Left ventricle myocardium inferior (tissue), 1 donor: ENCODE data around the gene RAC2. TPM values are rescaled to one million over a fixed set of nuclear protein-coding genes. Genes with fewer than 3 reads are reported as not detected.

Source experiments
- DNase-seq: peaks from one replicate; pipeline ENCODE4 v3.0.0-alpha.2; 2020
- H3K27ac ChIP-seq: fragments of 200-600 bp; replicated peaks from 2 replicates; pipeline ENCODE4 v1.8.0; 2021
- H3K27me3 ChIP-seq: fragments of 200-600 bp; 2 replicates; pipeline ENCODE4 v1.8.0; 2021; ENCODE audit warnings: low read depth
- H3K36me3 ChIP-seq: fragments of 200-600 bp; 2 replicates; pipeline ENCODE4 v1.8.0; 2021
- H3K4me1 ChIP-seq: fragments of 200-600 bp; 2 replicates; pipeline ENCODE4 v1.8.0; 2021
- H3K4me3 ChIP-seq: fragments of 200-600 bp; 2 replicates; pipeline ENCODE4 v1.8.0; 2021; ENCODE audit warnings: mild to moderate bottlenecking, moderate library complexity
- H3K9me3 ChIP-seq: fragments of 200-600 bp; replicated peaks from 2 replicates; pipeline ENCODE4 v1.8.0; 2021
- intact Hi-C: fragments of 100-400 bp; cut with micrococcal nuclease; formaldehyde crosslinking; loops from one replicate; pipeline ENCODE4 v1.11.0; 2022
- total RNA-seq: library from RNA; stranded (reverse); fragmentation: NEBNext Ultra II Directional; extraction: Animal tissue kit (Norgen Biotek cat#: 25700); gene quantifications from one replicate; pipeline ENCODE4 v1.2.1, GENCODE V29; 2021
- TF ChIP-seq, protein P1 (sequence below): fragments of 200-600 bp; IDR thresholded peaks from 2 replicates; pipeline ENCODE4 v1.8.0; 2021; ENCODE audit warnings: antibody characterized with exemption, mild to moderate bottlenecking, borderline replicate concordance
- donor health status: DM: no; HTN: yes; CAD: no; lungs with severe emphysema.

RAC2 gene
- total RNA-seq, 1 donor from 2014 or later, result 1.8 TPM

DNA sequence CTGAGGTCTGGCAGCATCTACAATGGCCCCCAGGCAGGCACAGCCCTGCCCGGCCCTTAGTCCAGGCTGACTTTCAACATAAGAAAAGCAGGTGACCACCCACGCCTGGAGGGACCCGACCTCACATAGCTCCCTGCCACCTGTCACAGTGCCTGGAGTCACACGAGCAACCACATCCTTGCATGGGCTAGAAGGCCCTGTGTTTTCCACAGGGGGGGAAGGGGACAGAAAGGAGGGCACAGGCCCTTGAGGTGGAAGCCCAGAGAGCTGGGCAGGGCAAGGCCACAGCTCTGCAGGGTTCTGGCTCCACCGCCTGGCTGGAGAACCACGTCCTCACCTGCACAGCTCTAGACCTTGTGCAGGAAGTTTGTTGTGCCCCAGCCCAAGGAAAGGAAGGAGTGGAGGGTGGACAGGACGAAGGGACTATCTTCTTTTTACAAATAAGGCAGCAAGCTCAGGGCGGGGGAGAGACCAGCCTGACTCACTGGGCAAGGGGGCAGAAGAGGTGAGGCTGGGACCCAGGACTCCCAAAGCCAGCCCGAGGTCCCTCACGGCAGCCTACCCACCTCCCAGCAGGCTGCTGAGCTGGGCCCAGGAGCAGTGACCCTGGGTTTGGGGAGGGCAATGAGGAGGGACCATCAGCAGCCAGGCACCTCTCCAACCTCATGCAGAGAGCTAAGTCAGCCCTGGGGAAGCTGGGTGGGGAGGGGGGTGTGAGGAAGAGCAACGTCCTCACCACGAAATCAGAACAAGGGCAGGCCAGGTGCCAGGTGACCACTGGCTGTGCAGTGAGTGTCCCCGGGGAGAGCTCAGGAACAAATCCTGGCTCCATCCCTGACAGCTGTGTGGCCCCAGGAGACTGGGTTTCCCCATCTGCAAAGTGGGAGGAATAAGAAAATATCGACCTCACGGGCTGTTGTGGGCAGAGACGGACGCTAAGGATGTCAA, 60.4 kb downstream of the RAC2 start:
- intact Hi-C loops, result no loop called here
- Histone ChIP-seq H3K36me3 (no peaks in the 10 kb centered on the region), H3K9me3 (no peaks in the 10 kb centered on the region), H3K27me3 (no peaks in the 10 kb centered on the region), H3K4me1 (peaks cover 55% of the 10 kb centered on the region), H3K4me3 (no peak overlapping the region), H3K27ac (no peak overlapping the region)
- DNase-seq, result peak; percentile 26
- TF ChIP-seq, protein P1, sequence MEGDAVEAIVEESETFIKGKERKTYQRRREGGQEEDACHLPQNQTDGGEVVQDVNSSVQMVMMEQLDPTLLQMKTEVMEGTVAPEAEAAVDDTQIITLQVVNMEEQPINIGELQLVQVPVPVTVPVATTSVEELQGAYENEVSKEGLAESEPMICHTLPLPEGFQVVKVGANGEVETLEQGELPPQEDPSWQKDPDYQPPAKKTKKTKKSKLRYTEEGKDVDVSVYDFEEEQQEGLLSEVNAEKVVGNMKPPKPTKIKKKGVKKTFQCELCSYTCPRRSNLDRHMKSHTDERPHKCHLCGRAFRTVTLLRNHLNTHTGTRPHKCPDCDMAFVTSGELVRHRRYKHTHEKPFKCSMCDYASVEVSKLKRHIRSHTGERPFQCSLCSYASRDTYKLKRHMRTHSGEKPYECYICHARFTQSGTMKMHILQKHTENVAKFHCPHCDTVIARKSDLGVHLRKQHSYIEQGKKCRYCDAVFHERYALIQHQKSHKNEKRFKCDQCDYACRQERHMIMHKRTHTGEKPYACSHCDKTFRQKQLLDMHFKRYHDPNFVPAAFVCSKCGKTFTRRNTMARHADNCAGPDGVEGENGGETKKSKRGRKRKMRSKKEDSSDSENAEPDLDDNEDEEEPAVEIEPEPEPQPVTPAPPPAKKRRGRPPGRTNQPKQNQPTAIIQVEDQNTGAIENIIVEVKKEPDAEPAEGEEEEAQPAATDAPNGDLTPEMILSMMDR, result no peak

DNA sequence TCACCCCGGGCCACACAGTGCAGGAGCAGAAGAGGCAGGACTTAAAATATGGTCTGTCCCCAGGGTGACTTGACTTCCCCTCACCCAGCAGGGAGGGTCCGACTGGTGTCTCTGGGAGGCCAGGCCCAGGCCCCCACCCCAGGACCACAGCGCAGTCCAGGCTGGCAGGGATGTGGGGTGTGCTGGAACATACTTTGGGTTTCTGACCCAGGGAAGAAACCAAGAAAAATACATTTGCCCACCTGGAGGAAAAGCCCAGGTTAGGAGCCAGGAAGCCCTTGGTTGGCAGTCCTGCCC, 61.2 kb downstream of the RAC2 start:
- TF ChIP-seq, protein P1, result no peak
- no peak for DNase-seq
- intact Hi-C loops, result no loop called here
- H3K9me3 ChIP-seq, result no peaks in the 10 kb centered on the region
- no peaks in the 10 kb centered on the region for H3K36me3 ChIP-seq
- no peaks in the 10 kb centered on the region for H3K27me3 ChIP-seq
- peaks cover 55% of the 10 kb centered on the region for H3K4me1 ChIP-seq
- no peak overlapping the region for H3K4me3 ChIP-seq
- no peak overlapping the region for H3K27ac ChIP-seq

DNA sequence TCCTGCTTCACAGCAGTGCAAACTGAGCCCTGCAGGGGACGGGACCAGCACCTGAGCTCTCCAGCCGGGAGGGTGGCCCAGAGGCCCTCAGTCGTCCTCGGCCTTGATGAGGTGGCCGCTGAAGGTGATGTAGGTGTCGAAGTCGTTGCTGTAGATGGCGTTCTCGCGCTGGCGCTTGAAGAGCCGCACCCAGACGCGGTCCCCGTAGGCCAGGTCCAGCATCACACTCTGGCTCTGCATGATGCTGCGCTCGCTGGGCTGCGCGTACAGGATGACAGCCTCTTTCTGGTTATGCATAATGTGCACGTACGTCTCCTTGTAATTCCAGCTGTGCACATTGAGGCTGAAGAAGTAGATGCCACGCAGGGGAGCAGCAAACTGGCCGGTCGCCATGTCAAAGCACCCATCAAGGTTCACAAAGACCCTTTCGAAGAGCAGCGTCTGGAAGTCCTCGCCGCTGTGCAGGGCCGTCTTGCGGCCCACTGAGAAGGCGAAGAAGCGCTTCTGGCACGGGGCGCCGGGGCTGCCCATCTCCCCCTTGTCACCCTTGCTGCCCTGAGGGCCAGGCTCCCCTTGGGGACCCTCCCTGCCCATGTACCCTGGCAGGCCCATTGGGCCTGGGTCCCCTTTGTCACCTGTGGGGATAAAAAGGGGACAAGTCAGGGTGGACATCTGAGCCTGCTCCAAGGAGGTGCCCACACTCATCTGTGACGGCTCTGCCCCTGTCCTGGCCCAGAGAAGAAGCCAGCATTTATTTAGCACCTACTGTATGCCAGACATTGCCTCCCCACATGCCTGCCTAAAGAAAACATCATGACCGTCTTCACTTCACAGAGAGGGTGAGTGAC, 61.7 kb downstream of the RAC2 start:
- peak; percentile 10 for DNase-seq
- no peak overlapping the region for H3K27ac ChIP-seq
- peaks cover 55% of the 10 kb centered on the region for H3K4me1 ChIP-seq
- no peaks in the 10 kb centered on the region for H3K27me3 ChIP-seq
- no peaks in the 10 kb centered on the region for H3K36me3 ChIP-seq
- TF ChIP-seq, protein P1, result no peak
- H3K9me3 ChIP-seq, result no peaks in the 10 kb centered on the region
- intact Hi-C loops, result no loop called here
- no peak overlapping the region for H3K4me3 ChIP-seq

DNA sequence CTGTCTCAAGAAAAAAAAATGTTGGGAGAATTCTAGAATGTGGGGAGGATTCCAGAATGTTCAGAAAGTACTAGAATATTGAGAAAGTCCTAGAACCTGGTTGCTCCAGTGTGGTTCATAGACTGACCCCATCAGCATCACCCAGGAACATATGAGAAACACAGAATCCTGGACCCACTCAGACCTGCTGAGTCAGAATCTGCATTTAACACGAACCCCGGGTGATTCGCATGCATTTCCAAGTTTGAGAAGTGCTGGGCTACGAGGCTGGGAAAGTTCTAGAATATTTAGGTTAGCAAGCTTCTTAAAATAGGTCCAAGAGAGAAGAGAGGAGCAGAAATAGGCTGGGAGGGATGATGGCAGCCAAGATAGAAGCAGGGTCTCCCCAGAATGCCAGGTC, 62.4 kb downstream of the RAC2 start:
- intact Hi-C loops, result no loop called here
- DNase-seq, result no peak
- H3K4me1 ChIP-seq, result peaks cover 55% of the 10 kb centered on the region

DNA sequence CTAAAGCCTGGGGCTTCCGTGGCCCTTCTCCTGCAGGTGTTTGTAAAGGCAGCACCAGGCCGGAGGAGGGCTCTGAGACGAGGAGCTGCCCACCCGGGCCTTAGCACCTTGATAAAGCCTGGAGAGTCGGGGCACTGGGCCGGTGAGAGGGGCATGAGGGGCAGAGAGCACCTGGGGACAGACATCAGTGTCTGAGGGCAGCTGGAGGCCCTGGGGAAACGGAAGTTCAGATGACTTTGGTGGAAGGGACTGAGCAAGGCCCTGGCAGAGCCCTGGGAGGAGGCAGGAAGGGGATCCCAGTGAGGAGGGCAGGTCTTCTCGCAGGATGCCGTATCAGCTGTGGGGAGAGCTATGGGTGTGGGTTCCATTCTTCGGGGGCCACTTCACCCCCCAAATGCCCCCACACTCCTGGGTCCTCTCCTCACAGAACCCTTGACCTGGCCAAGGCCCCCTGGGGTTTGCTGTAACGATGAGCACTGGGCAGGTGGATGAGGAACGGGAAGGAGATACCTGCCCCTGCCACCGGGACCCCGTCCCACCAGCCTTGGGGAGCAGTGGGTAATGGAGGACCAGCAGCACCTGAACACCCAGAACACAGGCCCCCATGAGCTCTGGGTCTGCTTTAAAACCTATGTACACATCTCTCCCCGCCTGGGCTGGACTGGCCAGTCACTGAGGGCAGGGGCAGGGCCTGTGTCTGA, 63.4 kb downstream of the RAC2 start:
- Histone ChIP-seq H3K27ac (no peak overlapping the region), H3K36me3 (no peaks in the 10 kb centered on the region), H3K27me3 (no peaks in the 10 kb centered on the region), H3K4me3 (no peak overlapping the region), H3K9me3 (no peaks in the 10 kb centered on the region), H3K4me1 (peaks cover 55% of the 10 kb centered on the region)
- intact Hi-C loops, result no loop called here
- TF ChIP-seq, protein P1, result no peak
- DNase-seq, result no peak

More for the DNA sequence above, 62.4 kb downstream of the RAC2 start:
- Histone ChIP-seq H3K27me3 (no peaks in the 10 kb centered on the region), H3K9me3 (no peaks in the 10 kb centered on the region), H3K4me3 (no peak overlapping the region), H3K27ac (no peak overlapping the region), H3K36me3 (no peaks in the 10 kb centered on the region)
- TF ChIP-seq, protein P1, result no peak
